IMR-90 (cell line): ENCODE results near the gene NKD1. TPM values are rescaled to one million over a fixed set of nuclear protein-coding genes. Genes with fewer than 3 reads are reported as not detected.

Experiments used
- ATAC-seq: fragments of 200-7000 bp; cut with Tn5 transposase; 2 replicates; pipeline ENCODE4 v1.9.1; 2020; ENCODE audit warnings: low read depth, mild to moderate bottlenecking, moderate library complexity
- BruUV-seq: library from RNA; stranded (reverse); fragments of 400-500 nt; replicated peaks from 2 replicates; lab custom pipeline; 2021; lab: Mats Ljungman, UMichigan
- CTCF ChIA-PET: fragments of 300-600 bp; formaldehyde crosslinking; extraction: SDS; loops from one replicate; lab custom pipeline; 2021; ENCODE audit warnings: antibody characterized with exemption; lab: Yijun Ruan, JAX
- POLR2A ChIA-PET: fragments of 300-600 bp; sonication (Branson Sonifier 250); formaldehyde crosslinking; loops from one replicate; lab custom pipeline; 2022; ENCODE audit warnings: antibody characterized with exemption; ENCODE audit not compliant: unreplicated experiment; lab: Charles Lee
- DNase-seq: peaks from one replicate; pipeline ENCODE4 v3.0.0; 2013
- H2AFZ ChIP-seq: replicated peaks from 2 replicates; pipeline ENCODE3; 2013; ENCODE audit warnings: low read length, mild to moderate bottlenecking; ENCODE audit not compliant: poor library complexity
- H2AK5ac ChIP-seq: 2 replicates; pipeline ENCODE4 v1.6.1; 2013; ENCODE audit warnings: low read depth, low read length, inconsistent platforms
- H2AK9ac ChIP-seq: replicated peaks from 2 replicates; pipeline ENCODE3; 2013; ENCODE audit warnings: mild to moderate bottlenecking, low read depth, low read length, moderate library complexity; ENCODE audit not compliant: poor library complexity
- H2BK120ac ChIP-seq: 2 replicates; pipeline ENCODE4 v1.6.1; 2013; ENCODE audit warnings: low read depth, low read length, inconsistent platforms
- H2BK15ac ChIP-seq: 3 replicates; pipeline ENCODE4 v1.6.1; 2013; ENCODE audit warnings: low read depth, low read length, inconsistent platforms
- H2BK20ac ChIP-seq: 2 replicates; pipeline ENCODE4 v1.6.1; 2013; ENCODE audit warnings: low read depth, mild to moderate bottlenecking, inconsistent platforms, low read length, moderate library complexity
- H2BK5ac ChIP-seq: 2 replicates; pipeline ENCODE4 v1.6.1; 2013; ENCODE audit warnings: mild to moderate bottlenecking, low read depth, low read length, inconsistent platforms; ENCODE audit not compliant: poor library complexity, severe bottlenecking
- H3K14ac ChIP-seq: replicated peaks from 2 replicates; pipeline ENCODE4 v1.6.1; 2013; ENCODE audit warnings: low read depth, low read length, inconsistent platforms
- H3K18ac ChIP-seq: 2 replicates; pipeline ENCODE4 v1.6.1; 2013; ENCODE audit warnings: low read depth, low read length, control low read depth
- H3K23ac ChIP-seq: 2 replicates; pipeline ENCODE4 v1.6.1; 2013; ENCODE audit warnings: low read depth, low read length, inconsistent platforms
- H3K27ac ChIP-seq: 2 replicates; pipeline ENCODE4 v1.5.1; 2013; ENCODE audit warnings: mild to moderate bottlenecking, control low read depth, low read length; ENCODE audit not compliant: insufficient read depth
- H3K27me3 ChIP-seq: 2 replicates; pipeline ENCODE4 v1.6.1; 2013; ENCODE audit warnings: low read length; ENCODE audit not compliant: control insufficient read depth, insufficient read depth
- H3K36me3 ChIP-seq: 2 replicates; pipeline ENCODE4 v1.6.1; 2013; ENCODE audit warnings: low read length, mixed read lengths; ENCODE audit not compliant: control insufficient read depth, insufficient read depth
- H3K4ac ChIP-seq: 2 replicates; pipeline ENCODE4 v1.6.1; 2013; ENCODE audit warnings: low read depth, low read length, inconsistent platforms
- H3K4me1 ChIP-seq: 2 replicates; pipeline ENCODE4 v1.6.1; 2013; ENCODE audit warnings: low read length, mixed read lengths; ENCODE audit not compliant: control insufficient read depth, insufficient read depth
- H3K4me2 ChIP-seq: 2 replicates; pipeline ENCODE4 v1.6.1; 2013; ENCODE audit warnings: low read depth, mild to moderate bottlenecking, control low read depth, low read length, moderate library complexity
- H3K4me3 ChIP-seq: 2 replicates; pipeline ENCODE4 v1.5.1; 2013; ENCODE audit warnings: low read depth, mild to moderate bottlenecking, control low read depth, low read length, moderate library complexity; ENCODE audit not compliant: insufficient read depth
- H3K56ac ChIP-seq: 2 replicates; pipeline ENCODE4 v1.6.1; 2013; ENCODE audit warnings: low read length, inconsistent platforms; ENCODE audit not compliant: insufficient read depth; ENCODE audit errors: extremely low read depth
- H3K79me1 ChIP-seq, 2 experiments: 2 replicates each; pipeline ENCODE4 v1.6.1; 2013; ENCODE audit warnings: low read length in 2 of 2, inconsistent platforms in 1 of 2, low read depth in 1 of 2
- H3K9ac ChIP-seq: 2 replicates; pipeline ENCODE4 v1.6.1; 2013; ENCODE audit warnings: low read depth, low read length, control low read depth
- H3K9me1 ChIP-seq: 2 replicates; pipeline ENCODE4 v1.6.1; 2013; ENCODE audit warnings: low read length, inconsistent platforms; ENCODE audit not compliant: insufficient read depth
- H3K9me3 ChIP-seq: 2 replicates; pipeline ENCODE4 v1.6.1; 2013; ENCODE audit warnings: low read length; ENCODE audit not compliant: control insufficient read depth, insufficient read depth
- H4K20me1 ChIP-seq: 2 replicates; pipeline ENCODE4 v1.6.1; 2013; ENCODE audit warnings: low read length, inconsistent platforms; ENCODE audit not compliant: insufficient read depth
- H4K5ac ChIP-seq: 2 replicates; pipeline ENCODE4 v1.6.1; 2013; ENCODE audit warnings: mild to moderate bottlenecking, low read depth, low read length, control low read depth
- H4K8ac ChIP-seq, 2 experiments: 2 replicates each; pipeline ENCODE4 v1.6.1; 2013; ENCODE audit warnings: low read depth in 2 of 2, low read length in 2 of 2, control low read depth in 1 of 2, inconsistent platforms in 1 of 2
- H4K91ac ChIP-seq: 2 replicates; pipeline ENCODE4 v1.6.1; 2013; ENCODE audit warnings: low read depth, low read length, inconsistent platforms; ENCODE audit not compliant: insufficient read depth
- CEBPB ChIP-seq: IDR thresholded peaks from 2 replicates; pipeline ENCODE4 v1.6.1; 2012; ENCODE audit warnings: low read depth, low read length, improper control_type of control experiment
- CTCF ChIP-seq: conservative IDR thresholded peaks from 2 replicates; pipeline ENCODE4 v1.5.1; 2012; ENCODE audit warnings: mild to moderate bottlenecking, low read depth, low read length, improper control_type of control experiment
- FOS ChIP-seq: fragments of 150-350 bp; IDR thresholded peaks from 2 replicates; pipeline ENCODE4 v1.6.1; 2016; ENCODE audit warnings: low read depth, low read length
- RCOR1 ChIP-seq: IDR thresholded peaks from 2 replicates; pipeline ENCODE4 v1.6.1; 2012; ENCODE audit warnings: mild to moderate bottlenecking, low read length, improper control_type of control experiment; ENCODE audit not compliant: insufficient replicate concordance
- dilution Hi-C: fragments of 300-500 bp; cut with HindIII; formaldehyde crosslinking; loops from one replicate; pipeline ENCODE4 v1.14.3; 2018; ENCODE audit warnings: low sequenced_read_pairs; ENCODE audit not compliant: unreplicated experiment
- in situ Hi-C: fragments of 300-500 bp; cut with MboI; formaldehyde crosslinking; loops from 3 replicates; pipeline ENCODE4 v1.14.3; 2019; ENCODE audit warnings: low sequenced_read_pairs, inconsistent platforms, mixed read lengths
- intact Hi-C: fragments of 100-400 bp; cut with micrococcal nuclease; formaldehyde crosslinking; loops from 2 replicates; pipeline ENCODE4 v1.10.0; 2022
- polyA plus RNA-seq, 3 experiments: library from polyadenylated mRNA; depleted of rRNA; stranded (reverse); fragments of >200 nt; gene quantifications; 2 replicates each; pipeline ENCODE4 v1.2.3, GENCODE V29; 2012; ENCODE audit warnings: low replicate concordance in 1 of 3
- total RNA-seq: library from RNA; depleted of rRNA; stranded (reverse); fragments of >200 nt; gene quantifications from 2 replicates; pipeline ENCODE4 v1.2.3, GENCODE V29; 2012

NKD1 gene
- total and polyA plus RNA-seq, 2 of the 4 experiments (the other 2 are of a cell fraction): not detected

DNA sequence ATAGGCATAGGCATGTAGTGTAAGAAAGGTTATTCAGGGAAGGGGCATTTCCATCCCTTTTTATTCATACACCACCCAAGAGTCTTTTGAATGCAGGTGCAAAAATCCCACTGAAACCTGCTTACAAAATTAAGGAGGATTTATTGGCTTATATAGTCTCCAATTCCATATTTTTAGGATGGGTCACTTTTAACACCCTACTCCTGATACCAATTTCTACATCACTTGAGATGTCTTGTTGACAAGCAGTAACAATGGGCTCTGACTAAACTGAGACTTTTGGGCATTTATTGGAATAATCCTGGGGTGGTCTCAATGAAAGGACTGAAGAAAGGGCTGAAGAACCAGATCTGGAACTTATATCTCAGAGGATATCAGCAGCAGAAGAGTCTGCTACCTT lies 18.9 kb upstream of the NKD1 start:
- no peak overlapping the region for H2BK120ac ChIP-seq
- H3K4ac ChIP-seq: no peak overlapping the region
- no peaks in the 10 kb centered on the region for H3K79me1 ChIP-seq
- no peaks in the 10 kb centered on the region for H3K36me3 ChIP-seq
- H3K56ac ChIP-seq: no peak overlapping the region
- no peak overlapping the region for H3K4me2 ChIP-seq
- H3K27ac ChIP-seq: no peak overlapping the region
- no peak overlapping the region for H3K23ac ChIP-seq
- DNase-seq: no peak
- H3K9ac ChIP-seq: no peak overlapping the region
- in situ Hi-C loops (no loop called here), dilution Hi-C loops (no loop called here), intact Hi-C loops (no loop called here)
- H3K9me3 ChIP-seq: no peaks in the 10 kb centered on the region
- ATAC-seq: no peak
- no peaks in the 10 kb centered on the region for H3K9me1 ChIP-seq
- no peaks in the 10 kb centered on the region for H3K27me3 ChIP-seq
- no peak overlapping the region for H2AK5ac ChIP-seq
- H2BK5ac ChIP-seq: no peak overlapping the region
- no peak overlapping the region for H3K14ac ChIP-seq
- no peak overlapping the region for H3K4me3 ChIP-seq
- H2BK20ac ChIP-seq: no peak overlapping the region
- ChIA-PET POLR2A (no interaction called here), CTCF (no interaction called here)
- H2AFZ ChIP-seq: no peak overlapping the region
- H2AK9ac ChIP-seq: no peak overlapping the region
- H2BK15ac ChIP-seq: no peak overlapping the region
- BruUV-seq: no TSS peak
- H4K8ac ChIP-seq: no peak overlapping the region
- no peak for TF ChIP-seq RCOR1
- TF ChIP-seq CEBPB: no peak
- no peak for TF ChIP-seq FOS
- no peak for TF ChIP-seq CTCF
- H3K4me1 ChIP-seq: no peaks in the 10 kb centered on the region
- H4K91ac ChIP-seq: no peak overlapping the region
- no peaks in the 10 kb centered on the region for H4K20me1 ChIP-seq
- H4K5ac ChIP-seq: no peak overlapping the region
- no peak overlapping the region for H3K18ac ChIP-seq
